WTC11 (cell line): Measurements from ENCODE around the gene ZNHIT2. TPM values are rescaled to one million over a fixed set of nuclear protein-coding genes. Genes with fewer than 3 reads are reported as not detected.

Experiments
- ATAC-seq: fragments of 200-7000 bp; cut with Tn5 transposase; 2 replicates; pipeline ENCODE4 v1.10.0; 2021; ENCODE audit warnings: mild to moderate bottlenecking, moderate library complexity
- CTCF ChIA-PET: fragments of 300-600 bp; sonication (Branson Sonifier 250); formaldehyde crosslinking; loops from one replicate; lab custom pipeline; 2021; ENCODE audit warnings: antibody characterized with exemption; lab: Charles Lee
- POLR2A ChIA-PET: fragments of 350-600 bp; sonication (Branson Sonifier 250); formaldehyde crosslinking; loops from one replicate; lab custom pipeline; 2021; ENCODE audit warnings: antibody characterized with exemption; lab: Charles Lee
- DNase-seq: peaks from one replicate; pipeline ENCODE4 v3.0.0; 2021; ENCODE audit warnings: low spot score
- H3K27ac Mint-ChIP-seq: 2 replicates; pipeline ENCODE4 v1.8.0; 2021; ENCODE audit warnings: mixed read lengths
- H3K27me3 Mint-ChIP-seq: 2 replicates; pipeline ENCODE4 v1.8.0; 2021; ENCODE audit warnings: low read depth, mild to moderate bottlenecking, moderate library complexity, mixed read lengths
- H3K36me3 Mint-ChIP-seq: 2 replicates; pipeline ENCODE4 v1.8.0; 2021; ENCODE audit warnings: mixed read lengths
- H3K4me1 Mint-ChIP-seq: 2 replicates; pipeline ENCODE4 v1.8.0; 2022; ENCODE audit warnings: mixed read lengths
- H3K4me3 Mint-ChIP-seq: 2 replicates; pipeline ENCODE4 v1.8.0; 2021; ENCODE audit warnings: mild to moderate bottlenecking, moderate library complexity, mixed read lengths
- H3K9me3 Mint-ChIP-seq: 2 replicates; pipeline ENCODE4 v1.8.0; 2021; ENCODE audit warnings: mixed read lengths
- AFF4 ChIP-seq: sonication (generic); formaldehyde crosslinking; IDR thresholded peaks from 2 replicates; pipeline ENCODE4 v1.8.1; 2023; ENCODE audit warnings: mild to moderate bottlenecking, missing genetic modification reagents, borderline replicate concordance
- ATF2 ChIP-seq: sonication (generic); formaldehyde crosslinking; IDR thresholded peaks from 2 replicates; pipeline ENCODE4 v1.8.1; 2022; ENCODE audit warnings: low read depth, missing genetic modification reagents, borderline replicate concordance
- ATF3 ChIP-seq: sonication (generic); formaldehyde crosslinking; conservative IDR thresholded peaks from 2 replicates; pipeline ENCODE4 v1.8.1; 2022; ENCODE audit warnings: mild to moderate bottlenecking, missing genetic modification reagents
- CTCF ChIP-seq: fragments of 200-600 bp; IDR thresholded peaks from 2 replicates; pipeline ENCODE4 v1.8.0; 2022; ENCODE audit warnings: antibody characterized with exemption
- E2F1 ChIP-seq: sonication (generic); formaldehyde crosslinking; IDR thresholded peaks from 2 replicates; pipeline ENCODE4 v1.8.0; 2022; ENCODE audit warnings: mild to moderate bottlenecking, missing genetic modification reagents
- FOXP1 ChIP-seq: sonication (generic); formaldehyde crosslinking; IDR thresholded peaks from 2 replicates; pipeline ENCODE4 v1.8.0; 2022; ENCODE audit warnings: missing genetic modification reagents, mild to moderate bottlenecking, moderate library complexity, borderline replicate concordance
- KAT7 ChIP-seq: sonication (generic); formaldehyde crosslinking; IDR thresholded peaks from 2 replicates; pipeline ENCODE4 v1.8.1; 2023; ENCODE audit warnings: missing genetic modification reagents, mild to moderate bottlenecking, borderline replicate concordance
- NFE2L1 ChIP-seq: sonication (generic); formaldehyde crosslinking; IDR thresholded peaks from 2 replicates; pipeline ENCODE4 v1.8.1; 2023; ENCODE audit warnings: missing genetic modification reagents
- NR2C2 ChIP-seq: sonication (generic); formaldehyde crosslinking; IDR thresholded peaks from 2 replicates; pipeline ENCODE4 v1.8.0; 2022; ENCODE audit warnings: mild to moderate bottlenecking, missing genetic modification reagents
- NR3C1 ChIP-seq: sonication (generic); formaldehyde crosslinking; conservative IDR thresholded peaks from 2 replicates; pipeline ENCODE4 v1.8.1; 2023; ENCODE audit warnings: low read depth, mild to moderate bottlenecking, missing genetic modification reagents
- TCF7 ChIP-seq: sonication (generic); formaldehyde crosslinking; IDR thresholded peaks from 2 replicates; pipeline ENCODE4 v1.8.0; 2022; ENCODE audit warnings: mild to moderate bottlenecking, low read depth, missing genetic modification reagents, moderate library complexity
- USF1 ChIP-seq: sonication (generic); formaldehyde crosslinking; IDR thresholded peaks from 2 replicates; pipeline ENCODE4 v1.8.0; 2022; ENCODE audit warnings: mild to moderate bottlenecking, missing genetic modification reagents
- ZNF416 ChIP-seq: fragments of 250-450 bp; sonication (Bioruptor Pico); IDR thresholded peaks from 2 replicates; pipeline ENCODE4 v1.9.0; 2021; ENCODE audit warnings: mild to moderate bottlenecking, inconsistent platforms
- ZNF423 ChIP-seq: fragments of 250-450 bp; sonication (Bioruptor Pico); IDR thresholded peaks from 2 replicates; pipeline ENCODE4 v2.1.2; 2022; ENCODE audit warnings: mild to moderate bottlenecking, moderate library complexity
- total RNA-seq: library from RNA; stranded (reverse); gene quantifications from 3 replicates; pipeline ENCODE4 v1.2.3, GENCODE V29; 2021

Gene ZNHIT2
- total RNA-seq, 1 experiment from 2014 or later, result 16.7 TPM

GRCh38 chr11:65132238-65132987 is 14.9 kb upstream of the ZNHIT2 start (continued):
- no peak for TF ChIP-seq ATF2 (CRISPR knock-in tag)

GRCh38 chr11:65131895-65132237 is 14.4 kb upstream of the ZNHIT2 start:
- H3K4me1 Mint-ChIP-seq, result peaks cover 18% of the 10 kb centered on the region
- CTCF ChIA-PET, result interaction anchor here (3.1 kb wide), 1 partner anchor 14 kb away, joined by 13 read pairs; the partner anchor contains the start of gene ZNHIT2
- DNase-seq (no peak), ATAC-seq (no peak)
- H3K4me3 Mint-ChIP-seq, result no peak overlapping the region
- POLR2A ChIA-PET, result interaction anchor here (1.8 kb wide), 1 partner anchor 10 kb away, joined by 7 read pairs; the partner anchor contains the start of genes FAU and MRPL49
- no peak overlapping the region for H3K27ac Mint-ChIP-seq
- peaks cover 20% of the 10 kb centered on the region for H3K36me3 Mint-ChIP-seq
- no peak for TF ChIP-seq USF1
- no peak for TF ChIP-seq NR2C2 (CRISPR knock-in tag)
- TF ChIP-seq NFE2L1, result no peak
- no peaks in the 10 kb centered on the region for H3K27me3 Mint-ChIP-seq
- H3K9me3 Mint-ChIP-seq, result no peaks in the 10 kb centered on the region

- no peak overlapping the region for H3K27ac Mint-ChIP-seq
- H3K27me3 Mint-ChIP-seq, result no peaks in the 10 kb centered on the region
- peaks cover 24% of the 10 kb centered on the region for H3K36me3 Mint-ChIP-seq
- ATAC-seq (no peak), DNase-seq (no peak)
- H3K9me3 Mint-ChIP-seq, result no peaks in the 10 kb centered on the region
- no peak overlapping the region for H3K4me3 Mint-ChIP-seq
- no peak for TF ChIP-seq CTCF
- no peak for TF ChIP-seq TCF7 (CRISPR knock-in tag)
- no peak for TF ChIP-seq KAT7
- no peak for TF ChIP-seq NR3C1 (CRISPR knock-in tag)
- no peak for TF ChIP-seq ATF3 (CRISPR knock-in tag)
- no peak for TF ChIP-seq ZNF416 (CRISPR knock-in tag)
- TF ChIP-seq FOXP1, result no peak
- TF ChIP-seq E2F1 (CRISPR knock-in tag), result no peak
- no peak for TF ChIP-seq AFF4 (CRISPR knock-in tag)
- TF ChIP-seq ZNF423 (CRISPR knock-in tag), result no peak
- ChIA-PET CTCF (interaction anchor here (2.0 to 3.1 kb wide), 2 partner anchors 14 to 50 kb away, joined by 12 to 13 read pairs; partner anchors contain the start of genes CAPN1 and ZNHIT2), POLR2A (interaction anchor here (0.5 to 1.8 kb wide), 2 partner anchors 9 to 131 kb away, joined by 6 to 7 read pairs; partner anchors contain the start of genes FAU and MRPL49)
- H3K4me1 Mint-ChIP-seq, result peaks cover 18% of the 10 kb centered on the region
Measured at GRCh38 chr11:65131417-65131776, 13.9 kb upstream of the ZNHIT2 start.
